PFSK-1 (cell line): Measurements from ENCODE around the gene BRSK2.

Experiments used
- REST ChIP-seq, 2 experiments: IDR thresholded peaks; 2 replicates each; pipeline versions ENCODE4 v1.6.1 to v1.8.0; 2011 to 2012; ENCODE audit warnings: low read depth in 2 of 2, low read length in 2 of 2, control low read depth in 1 of 2, inconsistent platforms in 1 of 2, mild to moderate bottlenecking in 1 of 2, moderate library complexity in 1 of 2; ENCODE audit not compliant: insufficient read depth in 1 of 2
- TAF1 ChIP-seq: IDR thresholded peaks from 2 replicates; pipeline ENCODE4 v1.6.1; 2012; ENCODE audit warnings: low read length, control low read depth, borderline replicate concordance; ENCODE audit not compliant: insufficient read depth

- no peak for TF ChIP-seq TAF1
- TF ChIP-seq REST (IDR thresholded peaks at IDR 0.05; ENCODE audit: insufficient read depth in 1 of 2, low read depth in 2 of 2, low read length in 2 of 2): no peak
These were observed 86.1 kb downstream of the BRSK2 start for GRCh38 chr11:1475841-1476240.
